ENCODE results near the gene TOX2.

Gene TOX2

DNA sequence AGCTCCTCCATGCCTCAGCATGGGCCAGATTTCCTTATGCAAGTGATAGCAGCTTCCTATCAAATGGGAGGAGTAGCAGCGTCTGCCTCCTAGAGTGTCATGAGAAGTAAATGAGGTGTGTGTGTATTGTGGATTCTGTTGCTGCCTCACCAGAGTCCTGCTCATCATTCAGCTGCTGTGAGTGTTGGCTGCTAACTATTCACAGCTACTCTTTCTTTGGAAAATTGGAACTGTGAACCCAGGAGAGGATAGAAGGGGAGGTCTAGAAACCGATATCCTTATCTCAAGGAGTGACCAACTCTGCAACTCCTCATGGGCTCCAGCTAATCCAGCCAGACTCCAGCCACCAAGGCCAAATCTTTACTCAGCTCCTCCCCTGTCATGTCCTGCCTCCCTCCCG, 63.3 kb downstream of the TOX2 start:
- no peak for DNase-seq

GRCh38 chr20:43979576-43980105, 65.0 kb downstream of the TOX2 start:
- no peak for DNase-seq

GRCh38 chr20:43981540-43981939, 66.9 kb downstream of the TOX2 start:
- no peak for DNase-seq

DNA sequence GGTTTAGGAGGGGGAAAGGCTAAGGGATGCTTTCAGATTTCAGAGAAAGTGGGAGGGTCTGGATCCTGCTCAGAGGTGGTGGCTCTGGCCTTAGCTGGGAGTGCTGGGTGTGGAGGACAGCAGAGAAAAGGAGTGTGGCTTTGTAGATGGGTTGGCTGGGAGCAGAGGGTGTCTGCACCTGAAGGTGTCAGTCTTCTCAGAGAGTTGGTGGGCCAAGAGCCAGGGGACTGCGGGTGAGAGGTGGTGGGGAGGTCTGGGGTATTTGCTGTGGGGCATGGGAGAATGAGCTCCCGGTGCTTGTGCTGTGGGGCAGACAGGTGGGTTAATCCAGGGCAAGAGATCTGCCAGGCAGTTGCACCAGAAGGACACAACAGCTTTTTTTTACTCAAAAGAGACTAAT, 67.4 kb downstream of the TOX2 start:
- DNase-seq: no peak

DNA sequence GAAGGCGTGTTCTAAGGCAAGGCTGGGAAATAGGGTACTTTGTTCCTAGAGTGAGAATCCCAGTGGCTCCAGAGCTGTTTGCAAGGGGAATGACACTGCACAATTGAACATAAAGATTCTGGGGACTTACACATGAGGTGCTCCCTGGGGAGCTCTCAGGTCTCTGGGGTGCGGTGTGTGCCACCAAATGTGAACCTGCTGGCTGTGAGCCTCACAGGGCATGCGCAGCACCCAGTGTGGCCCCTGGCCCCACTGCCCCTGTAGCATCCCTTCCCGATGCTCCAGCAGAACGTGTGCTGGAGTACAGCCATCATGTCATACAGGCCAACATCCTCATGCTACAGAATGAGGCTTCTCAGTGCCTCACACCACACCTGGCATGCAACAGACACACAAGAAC, 68.2 kb downstream of the TOX2 start:
- no peak for DNase-seq

DNA sequence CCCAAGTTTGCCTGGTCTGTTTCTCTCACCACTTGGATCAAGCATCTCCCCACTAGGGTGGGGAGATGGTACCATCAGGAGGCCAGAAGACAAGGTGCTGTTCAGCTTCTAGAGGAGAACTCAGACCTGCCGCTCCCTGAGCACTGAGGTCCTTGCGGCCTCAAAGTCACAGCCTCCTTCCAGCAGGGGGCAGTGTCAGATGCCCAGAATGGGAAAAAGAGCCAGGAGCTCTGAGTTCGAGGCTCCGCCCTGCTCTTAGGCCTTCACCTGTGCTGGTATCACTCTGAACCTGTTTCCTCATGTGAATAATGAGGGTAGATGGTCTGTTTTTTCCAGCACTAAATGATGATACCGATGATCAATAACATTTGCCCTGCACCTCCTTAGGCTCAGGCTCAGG, 68.7 kb downstream of the TOX2 start:
- DNase-seq: no peak

DNA sequence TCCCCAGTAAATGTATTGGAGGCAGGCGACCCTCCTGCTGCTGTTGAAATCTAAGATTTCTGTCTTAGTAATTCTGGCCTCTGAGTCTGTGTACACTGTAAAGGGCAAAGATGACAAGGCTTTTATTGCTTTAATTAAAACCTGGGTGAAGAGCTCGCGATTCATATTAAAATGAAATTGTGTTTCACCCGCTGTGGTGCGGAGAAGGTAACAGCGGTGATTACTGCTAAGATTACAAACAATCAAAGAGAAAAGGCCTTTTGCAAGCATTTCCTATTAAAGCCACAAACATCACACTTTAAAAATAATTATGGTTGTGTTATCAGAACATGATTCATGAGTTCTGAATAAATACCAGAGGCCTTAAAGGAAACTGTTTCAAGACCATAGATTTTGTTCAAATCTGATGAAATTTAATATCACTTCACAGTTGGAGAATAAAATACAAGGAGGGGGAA, 69.3 kb downstream of the TOX2 start:
- no peak for DNase-seq

- no peak for DNase-seq
Observed at GRCh38 chr20:43984587-43984986, 69.9 kb downstream of the TOX2 start.

DNA sequence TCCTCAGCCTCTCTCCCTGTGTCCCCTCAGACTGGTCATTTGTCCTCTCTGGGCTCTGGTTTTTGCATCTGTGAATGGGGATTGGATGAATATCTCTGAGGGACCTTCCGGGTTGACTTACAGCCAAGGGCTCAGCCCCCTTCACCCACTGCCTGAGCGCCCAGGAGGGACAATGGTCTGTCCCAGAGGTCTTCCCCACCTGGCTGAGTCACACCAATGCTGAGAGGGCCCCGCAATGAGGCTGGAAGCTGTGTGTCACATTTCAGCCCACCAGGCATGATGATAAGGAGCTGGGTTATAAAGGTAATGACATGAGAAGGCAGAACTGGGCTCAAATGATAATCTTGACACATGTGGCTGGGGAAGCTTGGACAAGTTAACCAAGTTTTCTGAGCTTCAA, 70.5 kb downstream of the TOX2 start:
- DNase-seq: no peak

- DNase-seq: no peak
Observed at GRCh38 chr20:43985608-43986316, 71.1 kb downstream of the TOX2 start.

DNA sequence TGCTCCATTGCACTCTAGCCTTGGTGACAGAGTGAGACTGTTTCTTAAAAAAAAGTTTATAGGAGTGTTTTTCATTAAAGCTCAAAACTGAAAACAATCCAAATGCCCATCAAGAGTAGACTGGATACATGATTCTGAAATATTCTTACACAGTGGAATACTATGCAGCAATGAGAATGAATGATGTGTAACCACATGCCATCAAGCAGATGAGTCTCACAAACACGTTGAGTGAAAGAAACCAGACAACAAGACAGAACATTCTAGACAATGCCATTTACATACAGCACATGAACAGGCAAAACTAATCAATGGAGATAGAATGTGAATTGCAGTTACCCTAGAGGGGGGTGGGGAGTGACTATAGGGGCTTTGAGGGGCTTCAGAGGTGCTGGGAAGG, 72.4 kb downstream of the TOX2 start:
- DNase-seq: no peak

DNA sequence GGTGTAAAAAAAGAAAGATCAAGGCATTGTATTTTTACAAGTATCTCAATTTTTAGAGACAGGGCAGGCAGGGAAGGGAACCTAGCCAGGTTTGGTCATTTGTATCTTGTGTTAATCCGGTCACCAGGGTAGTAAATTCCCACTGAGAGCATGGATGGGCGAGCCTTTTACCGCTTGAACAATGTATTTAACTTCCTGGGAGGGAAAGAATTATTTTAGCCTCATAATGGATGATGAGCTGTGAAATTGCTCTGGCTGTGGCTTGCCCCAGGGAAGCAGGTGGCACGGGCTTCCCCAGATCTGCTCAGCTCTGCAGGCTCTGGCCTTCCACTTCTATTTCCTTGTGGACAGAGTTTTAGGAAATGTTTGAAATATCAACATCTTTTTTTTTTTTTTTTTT, 72.9 kb downstream of the TOX2 start:
- DNase-seq: no peak

DNA sequence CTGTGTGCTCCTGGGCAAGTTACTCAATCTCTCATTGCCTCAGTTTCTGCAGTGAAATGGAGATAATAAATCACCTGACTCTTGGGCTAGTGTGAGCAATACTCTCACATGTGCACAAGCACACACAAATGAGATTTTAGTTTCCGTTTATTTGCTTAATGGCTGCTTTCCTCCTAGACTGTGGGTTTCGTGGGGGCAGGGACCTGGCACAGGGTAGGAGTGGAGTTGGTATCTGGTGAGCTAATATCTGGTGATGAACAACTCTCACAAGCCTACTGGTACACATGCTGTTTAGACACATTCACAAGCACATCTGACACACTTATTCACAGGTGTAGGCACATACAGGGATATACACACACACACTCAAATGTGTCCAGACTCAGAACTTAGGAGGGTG, 73.8 kb downstream of the TOX2 start:
- no peak for DNase-seq

DNA sequence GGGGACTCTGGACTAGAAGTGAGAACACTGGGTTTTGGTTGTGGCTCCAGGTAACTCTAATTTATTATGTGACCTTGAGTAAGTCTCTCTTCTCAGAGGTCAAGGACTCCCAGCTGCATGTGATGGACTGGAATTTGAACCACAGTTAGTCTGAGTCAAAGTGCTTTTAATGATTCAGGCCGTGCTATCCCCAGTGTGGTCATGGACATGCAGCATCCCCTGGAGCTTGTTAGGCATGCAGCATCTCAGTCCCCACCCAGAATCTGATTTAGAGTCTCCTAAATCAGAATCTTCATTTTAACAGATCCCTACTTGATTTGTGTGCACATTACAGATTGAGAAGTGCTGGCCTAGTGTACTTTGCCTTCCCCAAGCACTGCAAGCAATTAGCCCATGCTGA, 74.2 kb downstream of the TOX2 start:
- no peak for DNase-seq

GRCh38 chr20:43991261-43991660, 76.6 kb downstream of the TOX2 start:
- no peak for DNase-seq

- DNase-seq: no peak
Observed at GRCh38 chr20:43991982-43992381, 77.3 kb downstream of the TOX2 start.

- DNase-seq: no peak
Observed at GRCh38 chr20:43992885-43993284, 78.2 kb downstream of the TOX2 start.

GRCh38 chr20:43993560-43993959, 78.9 kb downstream of the TOX2 start:
- no peak for DNase-seq

GRCh38 chr20:43994486-43995100, 79.9 kb downstream of the TOX2 start:
- no peak for DNase-seq

DNA sequence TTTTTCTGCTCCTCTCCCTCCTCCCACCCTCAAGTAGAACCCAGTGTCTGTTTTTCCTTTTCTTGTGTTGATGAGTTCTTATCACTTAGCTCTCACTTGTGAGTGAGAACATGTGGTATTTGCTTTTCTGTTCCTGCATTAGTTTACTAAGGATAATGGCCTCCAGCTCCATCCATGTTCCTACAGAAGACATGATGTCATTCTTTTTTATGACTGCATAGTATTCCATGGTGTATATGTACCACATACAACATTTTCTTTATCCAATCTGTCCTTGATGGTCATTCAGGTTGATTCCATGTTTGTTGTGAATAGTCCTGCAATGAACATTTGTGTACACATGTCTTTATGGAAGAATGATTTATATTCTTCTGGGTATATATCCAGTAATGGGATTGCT, 81.0 kb downstream of the TOX2 start:
- no peak for DNase-seq

DNA sequence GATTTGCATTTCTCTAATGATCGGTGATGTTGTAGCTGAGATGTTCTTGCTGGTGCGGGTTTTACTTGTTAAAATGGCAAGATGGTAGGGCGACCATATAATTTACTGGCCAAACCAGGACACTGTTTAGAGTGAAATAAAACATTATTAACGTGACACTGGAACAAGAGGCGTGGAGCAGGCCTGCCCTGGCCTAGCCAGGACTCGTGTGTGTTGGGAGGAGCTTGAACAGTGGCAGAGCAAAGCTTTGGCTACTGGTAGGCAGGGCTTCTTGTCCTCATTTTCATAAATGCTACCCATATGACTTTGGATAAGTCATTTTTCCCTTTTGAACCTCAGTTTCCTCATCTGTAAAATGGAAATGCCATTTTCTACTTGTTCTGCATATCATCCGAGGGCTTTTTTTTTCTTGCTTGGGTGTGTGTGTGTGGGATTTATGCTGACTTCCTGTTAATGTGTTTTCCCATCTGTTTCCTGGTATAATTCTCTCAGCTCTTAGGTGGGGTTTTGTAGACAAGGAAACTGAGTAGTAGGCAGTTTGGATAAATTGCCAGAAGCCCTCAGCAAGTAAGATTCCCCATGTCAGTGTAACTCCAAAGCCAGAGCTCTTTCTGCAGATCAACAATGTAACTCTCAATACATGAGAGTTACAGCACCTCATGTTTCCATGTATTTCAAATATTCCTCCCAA, 81.7 kb downstream of the TOX2 start:
- no peak for DNase-seq

- no peak for DNase-seq
Observed at GRCh38 chr20:43999848-44000247, 85.2 kb downstream of the TOX2 start.

DNA sequence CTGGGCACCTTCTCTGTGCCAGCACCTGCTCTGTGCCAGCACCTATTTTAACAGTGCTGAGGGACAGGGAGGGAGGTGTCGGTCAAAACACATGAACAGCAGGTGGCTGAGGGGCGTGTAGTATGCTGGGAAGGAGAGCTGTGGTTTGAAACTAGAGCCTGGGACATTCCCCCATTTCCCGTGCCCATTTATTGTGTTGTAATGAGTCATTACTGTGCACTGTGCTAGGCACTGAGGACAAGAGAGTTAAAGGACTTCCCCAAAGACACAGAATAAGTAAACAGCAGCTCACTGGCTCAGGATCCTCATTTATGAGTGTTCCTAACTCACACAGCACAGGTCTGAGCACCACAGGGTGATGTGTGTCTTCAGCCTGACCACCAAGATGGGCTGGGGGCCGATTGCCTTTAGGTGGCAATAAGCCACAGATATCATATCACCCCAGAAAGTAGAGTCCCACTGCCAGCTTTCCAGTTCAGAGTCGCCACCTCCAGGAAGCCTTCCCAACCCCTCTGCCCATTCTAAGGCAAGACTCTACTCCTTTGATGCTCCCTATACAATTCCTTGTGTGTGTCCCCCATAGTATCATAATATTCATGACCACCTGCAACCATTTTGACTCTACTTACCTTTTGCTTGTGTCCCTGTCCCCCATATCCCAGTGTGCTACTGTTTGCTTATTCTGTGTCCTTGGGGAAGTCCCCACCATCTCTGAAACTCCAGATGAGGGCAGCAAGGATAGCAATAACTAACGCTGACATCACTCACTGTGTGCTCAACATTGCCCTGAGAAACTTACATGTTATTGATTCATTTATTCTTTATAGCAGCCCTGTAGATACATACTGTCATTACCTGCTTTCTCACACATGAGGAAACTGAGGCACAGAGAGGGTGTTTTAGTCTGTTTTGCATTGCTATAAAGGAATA, 87.3 kb downstream of the TOX2 start:
- DNase-seq: no peak

Measured in NCI-H524 treated with DMSO at 0.1 percent for 48 hours (cell line).